ENCODE data around the gene PRCP. TPM values are rescaled to one million over a fixed set of nuclear protein-coding genes. Genes with fewer than 3 reads are reported as not detected.

PRCP gene
- total and polyA plus RNA-seq, 2 experiments from 2014 or later: 33.3 to 52.8 TPM

DNA sequence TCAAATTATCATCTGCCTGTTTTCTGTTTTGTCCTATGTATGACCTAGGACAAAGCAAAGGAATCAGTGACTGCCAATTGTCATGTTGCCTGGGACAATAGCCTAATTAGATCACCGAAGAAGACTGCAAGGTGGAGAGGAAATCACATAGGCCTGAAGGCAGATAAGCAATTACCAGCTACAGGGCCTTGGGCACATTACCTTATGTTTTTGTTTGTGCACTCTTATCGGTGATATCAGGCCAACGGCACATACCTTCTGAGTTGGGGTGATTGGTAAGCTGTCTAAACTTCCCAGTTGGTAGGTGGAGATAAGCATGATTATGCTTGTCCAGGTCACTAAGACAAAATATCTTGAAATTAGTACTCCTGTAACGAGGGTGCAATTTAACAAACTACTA lies 108.5 kb downstream of the PRCP start (continued):
- TF ChIP-seq, protein P1, sequence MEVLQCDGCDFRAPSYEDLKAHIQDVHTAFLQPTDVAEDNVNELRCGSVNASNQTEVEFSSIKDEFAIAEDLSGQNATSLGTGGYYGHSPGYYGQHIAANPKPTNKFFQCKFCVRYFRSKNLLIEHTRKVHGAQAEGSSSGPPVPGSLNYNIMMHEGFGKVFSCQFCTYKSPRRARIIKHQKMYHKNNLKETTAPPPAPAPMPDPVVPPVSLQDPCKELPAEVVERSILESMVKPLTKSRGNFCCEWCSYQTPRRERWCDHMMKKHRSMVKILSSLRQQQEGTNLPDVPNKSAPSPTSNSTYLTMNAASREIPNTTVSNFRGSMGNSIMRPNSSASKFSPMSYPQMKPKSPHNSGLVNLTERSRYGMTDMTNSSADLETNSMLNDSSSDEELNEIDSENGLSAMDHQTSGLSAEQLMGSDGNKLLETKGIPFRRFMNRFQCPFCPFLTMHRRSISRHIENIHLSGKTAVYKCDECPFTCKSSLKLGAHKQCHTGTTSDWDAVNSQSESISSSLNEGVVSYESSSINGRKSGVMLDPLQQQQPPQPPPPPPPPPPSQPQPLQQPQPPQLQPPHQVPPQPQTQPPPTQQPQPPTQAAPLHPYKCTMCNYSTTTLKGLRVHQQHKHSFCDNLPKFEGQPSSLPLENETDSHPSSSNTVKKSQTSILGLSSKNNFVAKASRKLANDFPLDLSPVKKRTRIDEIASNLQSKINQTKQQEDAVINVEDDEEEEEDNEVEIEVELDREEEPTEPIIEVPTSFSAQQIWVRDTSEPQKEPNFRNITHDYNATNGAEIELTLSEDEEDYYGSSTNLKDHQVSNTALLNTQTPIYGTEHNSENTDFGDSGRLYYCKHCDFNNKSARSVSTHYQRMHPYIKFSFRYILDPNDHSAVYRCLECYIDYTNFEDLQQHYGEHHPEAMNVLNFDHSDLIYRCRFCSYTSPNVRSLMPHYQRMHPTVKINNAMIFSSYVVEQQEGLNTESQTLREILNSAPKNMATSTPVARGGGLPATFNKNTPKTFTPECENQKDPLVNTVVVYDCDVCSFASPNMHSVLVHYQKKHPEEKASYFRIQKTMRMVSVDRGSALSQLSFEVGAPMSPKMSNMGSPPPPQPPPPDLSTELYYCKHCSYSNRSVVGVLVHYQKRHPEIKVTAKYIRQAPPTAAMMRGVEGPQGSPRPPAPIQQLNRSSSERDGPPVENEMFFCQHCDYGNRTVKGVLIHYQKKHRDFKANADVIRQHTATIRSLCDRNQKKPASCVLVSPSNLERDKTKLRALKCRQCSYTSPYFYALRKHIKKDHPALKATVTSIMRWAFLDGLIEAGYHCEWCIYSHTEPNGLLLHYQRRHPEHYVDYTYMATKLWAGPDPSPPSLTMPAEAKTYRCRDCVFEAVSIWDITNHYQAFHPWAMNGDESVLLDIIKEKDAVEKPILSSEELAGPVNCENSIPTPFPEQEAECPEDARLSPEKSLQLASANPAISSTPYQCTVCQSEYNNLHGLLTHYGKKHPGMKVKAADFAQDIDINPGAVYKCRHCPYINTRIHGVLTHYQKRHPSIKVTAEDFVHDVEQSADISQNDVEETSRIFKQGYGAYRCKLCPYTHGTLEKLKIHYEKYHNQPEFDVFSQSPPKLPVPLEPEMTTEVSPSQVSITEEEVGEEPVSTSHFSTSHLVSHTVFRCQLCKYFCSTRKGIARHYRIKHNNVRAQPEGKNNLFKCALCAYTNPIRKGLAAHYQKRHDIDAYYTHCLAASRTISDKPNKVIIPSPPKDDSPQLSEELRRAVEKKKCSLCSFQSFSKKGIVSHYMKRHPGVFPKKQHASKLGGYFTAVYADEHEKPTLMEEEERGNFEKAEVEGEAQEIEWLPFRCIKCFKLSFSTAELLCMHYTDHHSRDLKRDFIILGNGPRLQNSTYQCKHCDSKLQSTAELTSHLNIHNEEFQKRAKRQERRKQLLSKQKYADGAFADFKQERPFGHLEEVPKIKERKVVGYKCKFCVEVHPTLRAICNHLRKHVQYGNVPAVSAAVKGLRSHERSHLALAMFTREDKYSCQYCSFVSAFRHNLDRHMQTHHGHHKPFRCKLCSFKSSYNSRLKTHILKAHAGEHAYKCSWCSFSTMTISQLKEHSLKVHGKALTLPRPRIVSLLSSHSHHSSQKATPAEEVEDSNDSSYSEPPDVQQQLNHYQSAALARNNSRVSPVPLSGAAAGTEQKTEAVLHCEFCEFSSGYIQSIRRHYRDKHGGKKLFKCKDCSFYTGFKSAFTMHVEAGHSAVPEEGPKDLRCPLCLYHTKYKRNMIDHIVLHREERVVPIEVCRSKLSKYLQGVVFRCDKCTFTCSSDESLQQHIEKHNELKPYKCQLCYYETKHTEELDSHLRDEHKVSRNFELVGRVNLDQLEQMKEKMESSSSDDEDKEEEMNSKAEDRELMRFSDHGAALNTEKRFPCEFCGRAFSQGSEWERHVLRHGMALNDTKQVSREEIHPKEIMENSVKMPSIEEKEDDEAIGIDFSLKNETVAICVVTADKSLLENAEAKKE (CRISPR knock-in tag; IDR thresholded peaks at IDR 0.05): no peak
- no peak for TF ChIP-seq ZNF331 (CRISPR knock-in tag; IDR thresholded peaks at IDR 0.05; ENCODE audit: low read depth)
- no peak for TF ChIP-seq ZNF114 (CRISPR knock-in tag; IDR thresholded peaks at IDR 0.05)
- TF ChIP-seq EZH2phosphoT487 (IDR thresholded peaks at IDR 0.05; ENCODE audit: unreplicated experiment): no peak

DNA sequence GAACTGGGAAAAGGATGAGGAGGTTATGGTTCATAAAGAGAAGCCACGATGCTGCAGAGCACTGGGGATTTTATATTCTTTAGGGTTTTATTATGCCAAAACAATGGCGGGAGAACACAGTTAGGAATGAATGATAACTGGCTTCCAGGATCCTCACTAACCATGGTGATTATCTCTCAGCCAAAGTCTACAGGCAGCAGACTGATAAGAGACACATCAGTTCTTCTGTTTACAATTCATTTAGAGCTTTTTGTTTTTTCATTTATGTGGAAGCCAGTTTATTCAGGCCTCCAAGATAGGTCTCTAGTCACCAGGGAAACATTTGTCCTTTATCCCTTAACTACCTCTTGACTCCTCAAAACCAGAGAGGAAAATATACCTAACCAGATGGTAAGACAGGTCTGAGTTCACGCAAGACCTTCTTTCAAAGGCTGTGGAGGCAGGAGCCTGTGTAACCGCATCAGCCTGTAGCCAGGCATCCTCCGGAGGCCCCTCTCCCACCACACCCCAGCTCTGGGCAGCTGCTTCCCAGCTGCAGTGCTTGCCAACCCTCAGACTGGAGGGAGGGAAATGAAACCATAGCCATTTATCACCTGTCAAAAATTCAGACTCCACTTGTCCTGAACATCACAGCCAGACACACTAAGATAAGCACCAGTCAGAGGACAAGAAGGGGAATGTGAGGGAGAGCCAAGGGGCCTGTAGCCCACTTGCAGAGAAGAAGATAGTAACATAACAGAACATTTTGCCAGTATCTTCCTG lies 109.3 kb downstream of the PRCP start:
- Histone ChIP-seq H3F3A (replicated peaks; ENCODE audit: low read depth) (no peaks in the 10 kb centered on the region), H3K4me3 (no peak overlapping the region), H3K27ac (ENCODE audit: low read depth) (no peak overlapping the region), H3K27me3 (ENCODE audit: insufficient read depth) (no peaks in the 10 kb centered on the region), H2AFZ (no peak overlapping the region), H3K4me1 (ENCODE audit: insufficient read depth) (peaks cover 4% of the 10 kb centered on the region; the same call in 1 of the 2 replicates), H3K4me2 (no peak overlapping the region), H3K9me2 (ENCODE audit: insufficient read depth) (0 out of 2 replicates have a peak, but pooled peaks cover 3% of the 10 kb centered on the region), H3K79me2 (replicated peaks; ENCODE audit: insufficient read depth) (no peaks in the 10 kb centered on the region), H4K20me1 (replicated peaks; ENCODE audit: insufficient read depth) (no peaks in the 10 kb centered on the region), H3K36me3 (ENCODE audit: insufficient read depth) (no peaks in the 10 kb centered on the region)
- Mint-ChIP-seq H3K4me1 (peaks cover 7% of the 10 kb centered on the region; the same call in 2 of the 3 replicates), H3K27ac (no peak overlapping the region), H3K4me3 (no peak overlapping the region), H3K27me3 (ENCODE audit: insufficient read depth, low read depth, poor library complexity) (peaks cover 2% of the 10 kb centered on the region), H3K36me3 (ENCODE audit: low read depth) (no peaks in the 10 kb centered on the region), H3K9me3 (no peaks in the 10 kb centered on the region)
- ATAC-seq: no peak
- no peak for DNase-seq (ENCODE audit: low spot score)
- no peak for TF ChIP-seq NANOG (IDR thresholded peaks at IDR 0.05; ENCODE audit: borderline replicate concordance)
- TF ChIP-seq ZNF114 (CRISPR knock-in tag; IDR thresholded peaks at IDR 0.05): no peak
- no peak for TF ChIP-seq EZH2phosphoT487 (IDR thresholded peaks at IDR 0.05; ENCODE audit: unreplicated experiment)
- TF ChIP-seq, protein P2, sequence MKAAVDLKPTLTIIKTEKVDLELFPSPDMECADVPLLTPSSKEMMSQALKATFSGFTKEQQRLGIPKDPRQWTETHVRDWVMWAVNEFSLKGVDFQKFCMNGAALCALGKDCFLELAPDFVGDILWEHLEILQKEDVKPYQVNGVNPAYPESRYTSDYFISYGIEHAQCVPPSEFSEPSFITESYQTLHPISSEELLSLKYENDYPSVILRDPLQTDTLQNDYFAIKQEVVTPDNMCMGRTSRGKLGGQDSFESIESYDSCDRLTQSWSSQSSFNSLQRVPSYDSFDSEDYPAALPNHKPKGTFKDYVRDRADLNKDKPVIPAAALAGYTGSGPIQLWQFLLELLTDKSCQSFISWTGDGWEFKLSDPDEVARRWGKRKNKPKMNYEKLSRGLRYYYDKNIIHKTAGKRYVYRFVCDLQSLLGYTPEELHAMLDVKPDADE (IDR thresholded peaks at IDR 0.05): no peak
- TF ChIP-seq CREB1 (CRISPR knock-in tag; IDR thresholded peaks at IDR 0.05; ENCODE audit: low read depth): no peak
- no peak for TF ChIP-seq STAT1 (IDR thresholded peaks at IDR 0.05; ENCODE audit: unreplicated experiment)
- TF ChIP-seq JUNB (IDR thresholded peaks at IDR 0.05; ENCODE audit: unreplicated experiment): no peak
- no peak for TF ChIP-seq POLR2AphosphoS5 (IDR thresholded peaks at IDR 0.05; ENCODE audit: low read depth)
- TF ChIP-seq ZNF331 (CRISPR knock-in tag; IDR thresholded peaks at IDR 0.05; ENCODE audit: low read depth): no peak
- TF ChIP-seq, protein P3, sequence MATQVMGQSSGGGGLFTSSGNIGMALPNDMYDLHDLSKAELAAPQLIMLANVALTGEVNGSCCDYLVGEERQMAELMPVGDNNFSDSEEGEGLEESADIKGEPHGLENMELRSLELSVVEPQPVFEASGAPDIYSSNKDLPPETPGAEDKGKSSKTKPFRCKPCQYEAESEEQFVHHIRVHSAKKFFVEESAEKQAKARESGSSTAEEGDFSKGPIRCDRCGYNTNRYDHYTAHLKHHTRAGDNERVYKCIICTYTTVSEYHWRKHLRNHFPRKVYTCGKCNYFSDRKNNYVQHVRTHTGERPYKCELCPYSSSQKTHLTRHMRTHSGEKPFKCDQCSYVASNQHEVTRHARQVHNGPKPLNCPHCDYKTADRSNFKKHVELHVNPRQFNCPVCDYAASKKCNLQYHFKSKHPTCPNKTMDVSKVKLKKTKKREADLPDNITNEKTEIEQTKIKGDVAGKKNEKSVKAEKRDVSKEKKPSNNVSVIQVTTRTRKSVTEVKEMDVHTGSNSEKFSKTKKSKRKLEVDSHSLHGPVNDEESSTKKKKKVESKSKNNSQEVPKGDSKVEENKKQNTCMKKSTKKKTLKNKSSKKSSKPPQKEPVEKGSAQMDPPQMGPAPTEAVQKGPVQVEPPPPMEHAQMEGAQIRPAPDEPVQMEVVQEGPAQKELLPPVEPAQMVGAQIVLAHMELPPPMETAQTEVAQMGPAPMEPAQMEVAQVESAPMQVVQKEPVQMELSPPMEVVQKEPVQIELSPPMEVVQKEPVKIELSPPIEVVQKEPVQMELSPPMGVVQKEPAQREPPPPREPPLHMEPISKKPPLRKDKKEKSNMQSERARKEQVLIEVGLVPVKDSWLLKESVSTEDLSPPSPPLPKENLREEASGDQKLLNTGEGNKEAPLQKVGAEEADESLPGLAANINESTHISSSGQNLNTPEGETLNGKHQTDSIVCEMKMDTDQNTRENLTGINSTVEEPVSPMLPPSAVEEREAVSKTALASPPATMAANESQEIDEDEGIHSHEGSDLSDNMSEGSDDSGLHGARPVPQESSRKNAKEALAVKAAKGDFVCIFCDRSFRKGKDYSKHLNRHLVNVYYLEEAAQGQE (IDR thresholded peaks at IDR 0.05; ENCODE audit: unreplicated experiment): no peak
- TF ChIP-seq EZH2 (IDR thresholded peaks at IDR 0.05; ENCODE audit: low read depth, unreplicated experiment): no peak
